NCI-H2196 treated with DMSO at 0.1 percent for 48 hours (cell line): ENCODE data around the gene HJURP.

Experiments used
- DNase-seq: peaks from one replicate; lab custom pipeline; 2025; ENCODE audit not compliant: unreplicated experiment; lab: John Stamatoyannopoulos, UW

HJURP gene

GRCh38 chr2:233815861-233816260 is 38.5 kb downstream of the HJURP start:
- DNase-seq: no peak

- no peak for DNase-seq
Observed at GRCh38 chr2:233814056-233814835, 40.1 kb downstream of the HJURP start.

DNA sequence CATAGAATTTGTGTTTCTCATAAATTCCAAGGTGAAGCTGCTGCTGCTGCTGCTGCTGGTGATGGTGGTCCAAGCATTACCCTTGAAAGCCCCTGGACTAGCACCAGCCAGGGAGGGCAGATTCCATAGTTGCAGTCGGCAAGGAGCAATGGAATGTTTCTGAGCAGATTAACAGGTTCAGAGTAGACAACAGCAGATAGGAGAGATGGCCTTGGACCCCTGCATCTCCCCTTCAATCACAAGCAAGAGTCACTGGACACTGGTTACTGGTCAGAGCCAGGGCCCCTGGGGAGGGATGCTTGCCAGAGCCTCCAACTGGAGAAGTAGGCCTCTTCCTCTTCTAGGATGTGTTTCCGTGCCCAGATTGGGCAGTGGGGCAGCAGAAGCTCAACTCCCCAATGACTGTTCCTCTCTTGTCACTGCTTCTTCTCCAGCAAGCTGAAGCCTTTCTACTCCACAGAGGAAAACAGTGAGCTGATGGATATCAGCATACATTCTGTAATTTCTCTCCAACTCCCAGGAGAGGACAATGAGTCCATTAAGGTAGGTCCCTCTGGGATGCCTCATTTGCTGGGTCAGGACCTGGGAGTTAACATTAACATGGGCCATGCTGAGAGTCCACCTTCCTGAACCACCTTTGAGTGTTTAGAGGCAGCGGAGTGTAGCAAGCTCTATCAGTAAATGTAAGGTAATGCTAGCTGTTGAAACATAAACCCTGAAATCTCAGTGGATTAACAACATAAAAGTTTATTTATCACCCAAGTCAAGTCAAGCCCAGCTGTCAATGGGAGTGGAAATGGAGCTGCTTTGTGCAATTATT is 40.9 kb downstream of the HJURP start:
- no peak for DNase-seq

DNA sequence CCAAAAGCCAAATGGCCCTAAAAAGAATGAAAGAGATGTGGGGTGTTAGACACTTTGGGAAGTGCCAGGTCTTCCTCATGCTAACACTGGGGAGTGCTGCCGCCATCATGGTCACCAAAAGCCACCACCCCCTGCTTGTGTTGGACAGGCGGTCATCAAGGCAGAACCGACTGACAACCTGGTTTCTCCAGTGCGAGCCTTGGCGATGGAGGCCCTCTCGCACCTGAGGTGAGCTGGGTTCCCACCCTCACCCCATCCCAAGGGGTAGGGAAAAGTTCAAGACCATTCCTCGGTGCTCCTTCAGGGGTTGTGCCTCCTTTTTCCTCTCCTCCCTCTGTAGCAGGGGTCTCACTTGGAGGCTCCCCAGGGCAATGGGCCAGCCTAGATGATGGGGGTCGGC is 42.6 kb downstream of the HJURP start:
- no peak for DNase-seq

- no peak for DNase-seq
Observed at GRCh38 chr2:233811087-233811486, 43.2 kb downstream of the HJURP start.

DNA sequence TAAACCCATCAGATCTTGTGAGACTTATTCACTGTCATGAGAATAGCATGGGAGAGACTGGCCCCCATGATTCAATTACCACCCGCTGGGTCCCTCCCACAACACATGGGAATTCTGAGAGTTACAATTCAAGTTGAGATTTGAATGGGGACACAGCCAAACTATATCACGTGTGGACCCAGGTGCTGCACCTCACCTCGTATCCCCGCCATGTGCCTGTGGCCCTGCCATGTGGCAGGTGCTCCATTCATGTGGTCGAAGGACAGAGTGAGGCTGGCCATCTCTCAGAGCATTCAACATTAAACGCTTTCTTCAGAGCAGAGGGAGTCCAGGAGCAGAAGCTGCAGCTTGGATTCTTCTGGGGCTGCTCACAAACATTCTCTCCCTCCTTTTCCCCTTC is 44.0 kb downstream of the HJURP start:
- DNase-seq: no peak

- DNase-seq: no peak
Observed at GRCh38 chr2:233807966-233808935, 46.1 kb downstream of the HJURP start.

DNA sequence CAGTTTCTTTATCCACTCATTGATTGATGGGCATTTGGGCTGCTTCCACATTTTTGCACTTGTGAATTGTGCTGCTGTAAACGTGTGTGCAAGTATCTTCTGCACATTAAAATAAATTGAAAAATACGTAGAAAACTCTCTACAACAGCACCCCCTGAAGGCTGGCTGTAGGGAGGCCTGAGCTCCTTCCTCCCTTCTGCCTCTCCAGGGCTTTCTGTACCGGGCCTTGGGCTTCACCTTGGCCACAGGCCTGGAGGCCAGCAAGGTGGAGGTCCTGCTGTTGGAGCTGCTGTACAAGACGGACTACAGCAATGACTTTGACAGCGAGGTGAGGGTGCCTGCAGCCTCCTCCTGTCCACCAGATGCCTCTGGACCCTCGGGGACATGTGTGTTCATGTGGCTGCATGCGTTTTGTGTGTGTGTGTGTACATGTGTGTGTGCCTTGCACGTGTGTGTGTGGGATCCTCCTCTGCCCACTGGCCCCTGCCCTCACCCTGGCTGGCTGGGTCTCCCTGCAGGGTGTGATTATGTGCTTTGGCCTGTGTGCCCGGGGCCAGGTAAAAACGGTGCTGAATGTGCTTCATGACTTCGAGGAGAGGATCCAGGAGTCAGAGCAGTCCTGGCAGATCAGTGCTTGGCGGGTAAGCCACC is 47.0 kb downstream of the HJURP start:
- no peak for DNase-seq

GRCh38 chr2:233803994-233804393 is 50.3 kb downstream of the HJURP start:
- no peak for DNase-seq

- DNase-seq: no peak
Observed at GRCh38 chr2:233803292-233803911, 50.9 kb downstream of the HJURP start.

DNA sequence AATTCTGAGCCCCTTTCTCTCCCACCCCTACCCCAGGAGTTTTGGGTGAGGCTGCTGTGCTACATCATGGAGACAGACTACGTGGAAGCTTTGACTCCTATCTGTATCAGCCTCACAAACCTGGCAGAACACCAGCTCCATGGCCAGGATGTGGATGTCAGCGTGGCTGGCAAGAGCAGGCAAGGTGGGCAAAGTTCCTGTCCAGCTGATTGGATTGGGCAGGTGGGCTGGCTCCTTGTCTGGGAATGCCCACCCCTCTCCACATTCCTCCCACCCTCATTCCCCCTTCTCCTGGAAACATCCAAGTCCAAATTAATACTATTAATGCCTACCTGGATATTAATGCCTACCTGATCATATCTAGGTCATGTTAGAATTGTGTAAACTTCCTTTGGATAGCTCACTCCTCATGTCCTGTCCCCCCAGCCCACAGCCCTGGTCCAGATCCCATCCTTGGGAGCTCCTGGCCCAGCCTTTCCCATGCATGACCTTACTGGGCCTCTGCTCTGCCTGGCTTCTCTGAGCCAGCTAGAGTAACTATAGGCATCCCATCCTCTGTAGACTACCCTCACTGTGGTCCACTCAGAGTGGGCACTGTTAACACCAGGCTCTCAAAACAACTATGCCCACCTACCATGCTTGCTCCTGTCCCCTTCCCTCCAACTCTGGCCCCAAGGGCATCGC is 52.1 kb downstream of the HJURP start:
- no peak for DNase-seq

DNA sequence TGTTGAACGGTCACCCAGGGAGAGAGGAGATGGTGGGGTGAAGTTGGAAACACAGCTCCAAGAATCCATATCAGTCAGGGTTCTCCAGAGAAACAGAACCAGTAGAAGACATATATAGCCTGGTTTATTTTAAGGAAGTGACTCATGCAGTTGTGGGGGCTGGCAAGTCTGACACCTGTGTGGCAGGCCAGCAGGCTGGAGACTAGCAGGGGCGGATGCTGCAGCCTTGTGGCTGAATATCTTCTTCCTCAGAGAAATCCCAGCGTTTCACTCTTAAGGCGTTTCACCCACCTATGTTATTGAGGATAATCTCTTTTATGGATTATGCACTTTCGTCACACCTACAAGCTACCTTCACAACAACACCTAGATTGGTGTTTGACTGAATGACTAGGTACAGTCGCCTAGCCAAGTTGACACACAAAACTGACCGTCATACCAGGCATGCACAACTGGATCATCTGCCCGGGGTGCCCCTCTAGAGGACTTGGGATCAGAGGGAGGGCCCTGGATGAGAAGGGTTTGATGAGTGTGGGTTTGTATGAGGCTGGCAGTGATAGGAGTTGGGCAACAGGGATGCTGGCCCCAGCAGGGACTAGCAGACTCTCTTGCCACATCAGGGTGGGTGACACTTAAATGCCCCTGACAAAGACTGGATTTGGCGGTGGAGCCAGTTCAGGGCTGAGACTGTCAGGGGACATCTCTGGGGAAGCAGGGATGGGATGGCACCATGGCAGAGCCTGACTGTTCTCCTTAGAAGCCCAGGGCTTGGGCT is 52.8 kb downstream of the HJURP start:
- no peak for DNase-seq

- DNase-seq: no peak
Observed at GRCh38 chr2:233800208-233800607, 54.1 kb downstream of the HJURP start.

GRCh38 chr2:233799716-233800115 is 54.6 kb downstream of the HJURP start:
- no peak for DNase-seq

- no peak for DNase-seq
Observed at GRCh38 chr2:233799087-233799665, 55.2 kb downstream of the HJURP start.

GRCh38 chr2:233798335-233799086 is 55.8 kb downstream of the HJURP start:
- DNase-seq: no peak

- no peak for DNase-seq
Observed at GRCh38 chr2:233796254-233796653, 58.1 kb downstream of the HJURP start.

DNA sequence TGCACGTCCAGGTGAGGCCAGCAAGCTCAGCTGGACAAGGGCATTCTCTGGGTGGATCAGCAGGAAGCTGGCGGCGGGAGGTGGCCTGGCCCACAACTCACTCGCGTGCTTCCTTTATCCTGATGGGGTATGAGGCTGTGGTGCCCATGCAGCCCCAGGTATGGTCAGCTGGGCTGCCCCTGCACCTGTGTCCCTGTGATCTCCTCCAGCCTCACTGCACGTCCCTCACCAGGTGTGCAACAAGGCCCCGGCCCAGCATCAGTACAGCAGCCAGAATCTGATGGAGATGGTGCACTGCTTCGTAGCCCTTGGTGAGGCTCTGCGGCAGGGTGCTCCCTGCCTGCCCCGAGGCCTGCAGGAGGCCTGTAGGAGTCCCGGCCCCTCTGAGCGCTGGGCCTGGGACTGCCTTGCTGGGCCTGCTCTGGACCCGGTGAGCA is 58.6 kb downstream of the HJURP start:
- DNase-seq: no peak
